H9 (cell line): ENCODE measurements around the gene TLCD3A. TPM values are rescaled to one million over a fixed set of nuclear protein-coding genes. Genes with fewer than 3 reads are reported as not detected.

Source experiments
- DNase-seq: peaks from one replicate; pipeline ENCODE4 v3.0.0-alpha.2; 2017
- H2AFZ ChIP-seq: one replicate; pipeline ENCODE4 v1.6.1; 2013; ENCODE audit warnings: mild to moderate bottlenecking, low read length, control low read depth, moderate library complexity
- H2AK5ac ChIP-seq: 2 replicates; pipeline ENCODE4 v1.6.1; 2013; ENCODE audit warnings: low read length, control low read depth, mixed read lengths; ENCODE audit not compliant: insufficient read length
- H2BK120ac ChIP-seq: one replicate; pipeline ENCODE4 v1.6.1; 2013; ENCODE audit warnings: low read depth, mild to moderate bottlenecking, low read length, control low read depth, inconsistent platforms; ENCODE audit not compliant: poor library complexity, severe bottlenecking
- H2BK12ac ChIP-seq: 2 replicates; pipeline ENCODE4 v1.6.1; 2013; ENCODE audit warnings: low read length, control low read depth, mixed read lengths, low read depth; ENCODE audit not compliant: insufficient read length
- H2BK15ac ChIP-seq: 2 replicates; pipeline ENCODE4 v1.6.1; 2013; ENCODE audit warnings: low read depth, low read length, control low read depth
- H2BK20ac ChIP-seq: one replicate; pipeline ENCODE4 v1.6.1; 2013; ENCODE audit warnings: low read depth, mild to moderate bottlenecking, low read length, control low read depth, inconsistent platforms; ENCODE audit not compliant: poor library complexity, severe bottlenecking
- H2BK5ac ChIP-seq: 2 replicates; pipeline ENCODE4 v1.6.1; 2013; ENCODE audit warnings: low read length, control low read depth, mixed read lengths; ENCODE audit not compliant: insufficient read length
- H3K14ac ChIP-seq: 2 replicates; pipeline ENCODE4 v1.6.1; 2013; ENCODE audit warnings: low read length, control low read depth; ENCODE audit not compliant: insufficient read depth
- H3K18ac ChIP-seq: 2 replicates; pipeline ENCODE4 v1.6.1; 2013; ENCODE audit warnings: low read depth, mild to moderate bottlenecking, mixed read lengths, low read length, control low read depth; ENCODE audit not compliant: insufficient read length
- H3K23ac ChIP-seq: 2 replicates; pipeline ENCODE4 v1.6.1; 2013; ENCODE audit warnings: low read length, control low read depth, mixed read lengths, low read depth; ENCODE audit not compliant: insufficient read length
- H3K23me2 ChIP-seq: 2 replicates; pipeline ENCODE4 v1.6.1; 2013; ENCODE audit warnings: low read depth, mild to moderate bottlenecking, mixed read lengths, low read length, control low read depth; ENCODE audit not compliant: insufficient read length, poor library complexity, severe bottlenecking
- H3K27ac ChIP-seq: 2 replicates; pipeline ENCODE4 v1.5.1; 2013; ENCODE audit warnings: low read length, control low read depth, mixed read lengths, low read depth; ENCODE audit not compliant: insufficient read length
- H3K27me3 ChIP-seq: 2 replicates; pipeline ENCODE4 v1.6.1; 2013; ENCODE audit warnings: low read length, control low read depth, inconsistent platforms; ENCODE audit not compliant: insufficient read depth
- H3K4ac ChIP-seq: 2 replicates; pipeline ENCODE4 v1.6.1; 2013; ENCODE audit warnings: low read depth, mild to moderate bottlenecking, control low read depth, inconsistent platforms, low read length, moderate library complexity
- H3K4me1 ChIP-seq: 2 replicates; pipeline ENCODE4 v1.6.1; 2013; ENCODE audit warnings: low read length, control low read depth, inconsistent platforms; ENCODE audit not compliant: insufficient read depth
- H3K4me2 ChIP-seq: 2 replicates; pipeline ENCODE4 v1.6.1; 2013; ENCODE audit warnings: low read length, control low read depth, mixed read lengths; ENCODE audit not compliant: insufficient read length, insufficient read depth
- H3K56ac ChIP-seq: 2 replicates; pipeline ENCODE4 v1.6.1; 2013; ENCODE audit warnings: low read depth, mild to moderate bottlenecking, mixed read lengths, low read length, control low read depth; ENCODE audit not compliant: insufficient read length
- H3K79me1 ChIP-seq: 2 replicates; pipeline ENCODE4 v1.6.1; 2013; ENCODE audit warnings: low read depth, mild to moderate bottlenecking, moderate library complexity, low read length, control low read depth, inconsistent platforms; ENCODE audit not compliant: insufficient read depth, poor library complexity, severe bottlenecking
- H3K79me2 ChIP-seq: 2 replicates; pipeline ENCODE4 v1.6.1; 2013; ENCODE audit warnings: low read length, control low read depth, inconsistent platforms; ENCODE audit not compliant: insufficient read depth
- H3K9ac ChIP-seq: 2 replicates; pipeline ENCODE4 v1.6.1; 2013; ENCODE audit warnings: low read length, control low read depth, mixed read lengths; ENCODE audit not compliant: insufficient read length; ENCODE audit errors: extremely low read depth
- H3K9me3 ChIP-seq: one replicate; pipeline ENCODE4 v1.6.1; 2013; ENCODE audit warnings: low read depth, low read length, inconsistent platforms; ENCODE audit not compliant: control insufficient read depth
- H3T11ph ChIP-seq: one replicate; pipeline ENCODE4 v1.6.1; 2013; ENCODE audit warnings: mild to moderate bottlenecking, low read length, control low read depth, inconsistent platforms
- H4K20me1 ChIP-seq: one replicate; pipeline ENCODE4 v1.6.1; 2013; ENCODE audit not compliant: control insufficient read depth, insufficient read length, insufficient read depth
- H4K5ac ChIP-seq: 2 replicates; pipeline ENCODE4 v1.6.1; 2013; ENCODE audit warnings: low read depth, mild to moderate bottlenecking, mixed read lengths, low read length, control low read depth; ENCODE audit not compliant: insufficient read length
- H4K8ac ChIP-seq: replicated peaks from 2 replicates; pipeline ENCODE4 v1.6.1; 2013; ENCODE audit warnings: low read length, control low read depth, mixed read lengths, low read depth; ENCODE audit not compliant: insufficient read length
- H4K91ac ChIP-seq: 2 replicates; pipeline ENCODE4 v1.6.1; 2013; ENCODE audit warnings: low read depth, mild to moderate bottlenecking, moderate library complexity, mixed read lengths, low read length, control low read depth; ENCODE audit not compliant: insufficient read length
- H3K27ac Mint-ChIP-seq, 3 experiments: 2 replicates in 2 of 3; 3 replicates in 1 of 3; pipeline ENCODE4 v1.8.0; 2020 to 2021; ENCODE audit warnings: mixed read lengths in 3 of 3, mild to moderate bottlenecking in 1 of 3, moderate library complexity in 1 of 3
- H3K27me3 Mint-ChIP-seq: 2 replicates; pipeline ENCODE4 v1.8.0; 2021; ENCODE audit warnings: low read depth, mild to moderate bottlenecking, moderate library complexity, mixed read lengths
- H3K36me3 Mint-ChIP-seq, 3 experiments: 2 replicates in 2 of 3; 3 replicates in 1 of 3; pipeline ENCODE4 v1.8.0; 2020 to 2021; ENCODE audit warnings: low read depth in 3 of 3, mixed read lengths in 3 of 3; ENCODE audit not compliant: insufficient read depth in 1 of 3
- H3K4me1 Mint-ChIP-seq, 2 experiments: 2 replicates each; pipeline ENCODE4 v1.8.0; 2020; ENCODE audit warnings: mixed read lengths in 2 of 2
- H3K4me3 Mint-ChIP-seq, 2 experiments: 2 replicates in 1 of 2; 3 replicates in 1 of 2; pipeline ENCODE4 v1.8.0; 2020 to 2021; ENCODE audit warnings: mild to moderate bottlenecking in 2 of 2, mixed read lengths in 2 of 2, moderate library complexity in 1 of 2
- H3K9me3 Mint-ChIP-seq, 2 experiments: 2 replicates in 1 of 2; 3 replicates in 1 of 2; pipeline ENCODE4 v1.8.0; 2020; ENCODE audit warnings: mild to moderate bottlenecking in 2 of 2, mixed read lengths in 2 of 2, moderate library complexity in 1 of 2
- CTCF ChIP-seq: fragments of 200-600 bp; sonication (generic); conservative IDR thresholded peaks from 3 replicates; pipeline ENCODE4 v1.8.0; 2021; ENCODE audit warnings: antibody characterized with exemption, mild to moderate bottlenecking
- WGBS: extraction: QIAGEN DNeasy Blood & Tissue Kit; methylation state at CpG from one replicate; pipeline ENCODE4 v1.1.7; 2013; ENCODE audit warnings: missing lambda C conversion rate, low lambda C conversion rate, mixed read lengths; ENCODE audit not compliant: insufficient read length; ENCODE audit errors: extremely low coverage; 5-methylcytosine and 5-hydroxymethylcytosine counted together
- total RNA-seq: library from RNA; stranded (reverse); gene quantifications from 2 replicates; pipeline ENCODE4 v1.2.1, GENCODE V29; 2021

Gene TLCD3A
- total RNA-seq, 1 experiment from 2014 or later, result 29.6 TPM

DNA sequence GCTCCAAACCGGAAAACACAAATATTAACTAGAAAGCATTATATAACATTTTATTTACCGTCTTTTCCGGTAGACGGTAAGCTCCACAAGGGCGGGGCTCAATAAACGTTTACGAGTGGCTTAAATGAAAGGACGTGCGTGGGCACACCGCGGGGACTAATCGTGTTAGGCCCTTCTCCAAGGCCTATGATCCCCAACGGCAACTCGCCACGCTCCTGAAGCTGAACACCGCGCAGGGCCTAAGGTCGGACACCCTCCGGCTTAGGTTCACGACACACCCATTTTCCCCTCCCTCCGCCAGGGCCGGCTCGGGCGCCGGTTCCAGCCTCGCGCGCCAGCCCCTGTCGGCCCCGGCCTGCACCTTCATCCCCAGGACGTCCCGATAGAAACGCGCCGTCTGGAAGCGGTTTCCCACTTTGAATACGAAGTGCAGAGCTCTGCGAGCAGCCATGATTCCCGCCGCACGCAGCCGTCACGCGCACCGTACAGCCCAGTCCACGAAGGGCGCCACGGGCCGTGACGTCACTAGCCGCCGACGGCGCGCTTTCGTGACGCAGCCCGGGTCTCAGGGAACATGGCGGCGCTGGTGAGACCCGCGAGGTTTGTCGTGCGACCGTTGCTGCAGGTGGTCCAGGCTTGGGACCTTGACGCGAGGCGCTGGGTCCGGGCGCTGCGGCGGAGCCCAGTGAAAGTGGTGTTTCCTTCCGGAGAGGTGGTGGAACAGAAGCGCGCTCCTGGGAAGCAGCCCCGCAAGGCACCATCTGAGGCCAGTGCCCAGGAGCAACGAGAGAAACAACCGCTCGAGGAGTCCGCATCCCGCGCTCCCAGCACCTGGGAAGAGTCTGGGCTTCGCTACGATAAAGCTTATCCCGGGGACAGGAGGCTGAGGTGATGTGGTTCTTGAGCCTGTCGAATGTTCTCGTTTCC, 49.7 kb downstream of the TLCD3A start, which contains the start of the genes GLOD4 and MRM3:
GLOD4 (minus strand) TSS at position 476 of the 927 bp plus-strand sequence; CDS start at position 451, 25 bp downstream.
MRM3 (plus strand) TSS at position 549 of the 927 bp plus-strand sequence; CDS start at position 575, 26 bp downstream.
- Histone ChIP-seq H3K79me2 (peaks cover 18% of the 10 kb centered on the region; the same call in 1 of the 2 replicates), H3K27me3 (no peaks in the 10 kb centered on the region)

More for the DNA sequence above, 49.7 kb downstream of the TLCD3A start, which contains the start of the genes GLOD4 and MRM3:
- peak within 1 kb of the TSS; percentile 95 for H3K18ac ChIP-seq
- Mint-ChIP-seq H3K27me3 (no peaks in the 10 kb centered on the region), H3K36me3 (peaks cover 11 to 44% (median 36%) of the 10 kb centered on the region in 3 experiments), H3K4me1 (peaks cover 12 to 22% of the 10 kb centered on the region in 2 experiments), H3K27ac (peak within 1 kb of the TSS; percentile 98 to 99 (median 98)), H3K4me3 (peak within 1 kb of the TSS; percentile 97 to 98), H3K9me3 (no peaks in the 10 kb centered on the region; a peak in 1 of 5 replicates)
- peaks cover 2% of the 10 kb centered on the region for H3K4me1 ChIP-seq
- H3K79me1 ChIP-seq, result peaks cover 12% of the 10 kb centered on the region
- no peak within 1 kb of the TSS for H2AFZ ChIP-seq
- H4K20me1 ChIP-seq, result no peaks in the 10 kb centered on the region
- no peak within 1 kb of the TSS for H3K4ac ChIP-seq
- DNase-seq, result peak; percentile 92
- H4K8ac ChIP-seq, result no peak within 1 kb of the TSS
- peaks cover 13% of the 10 kb centered on the region for H3K23me2 ChIP-seq
- no peak within 1 kb of the TSS for H2BK12ac ChIP-seq
- H2BK20ac ChIP-seq, result no peak within 1 kb of the TSS
- H4K5ac ChIP-seq, result peak within 1 kb of the TSS; percentile 74
- H3K14ac ChIP-seq, result peak within 1 kb of the TSS; percentile 98
- no peak within 1 kb of the TSS for H2AK5ac ChIP-seq
- H3K9me3 ChIP-seq, result no peaks in the 10 kb centered on the region
- no peak within 1 kb of the TSS for H3T11ph ChIP-seq
- peak within 1 kb of the TSS; percentile 13 for H3K27ac ChIP-seq
- no peak within 1 kb of the TSS for H4K91ac ChIP-seq
- peak within 1 kb of the TSS; percentile 74 for H3K4me2 ChIP-seq
- no peak within 1 kb of the TSS for H3K23ac ChIP-seq
- H2BK120ac ChIP-seq, result no peak within 1 kb of the TSS
- H2BK15ac ChIP-seq, result no peak within 1 kb of the TSS
- H3K9ac ChIP-seq, result peak within 1 kb of the TSS; percentile 97
- no peak within 1 kb of the TSS for H3K56ac ChIP-seq
- peak within 1 kb of the TSS; percentile 18 for H2BK5ac ChIP-seq
- peak; percentile 56 for TF ChIP-seq CTCF
- WGBS, result no CpG with 5 or more reads among the region's 87 CpGs
